ENCODE measurements around the gene LCT.

DNA sequence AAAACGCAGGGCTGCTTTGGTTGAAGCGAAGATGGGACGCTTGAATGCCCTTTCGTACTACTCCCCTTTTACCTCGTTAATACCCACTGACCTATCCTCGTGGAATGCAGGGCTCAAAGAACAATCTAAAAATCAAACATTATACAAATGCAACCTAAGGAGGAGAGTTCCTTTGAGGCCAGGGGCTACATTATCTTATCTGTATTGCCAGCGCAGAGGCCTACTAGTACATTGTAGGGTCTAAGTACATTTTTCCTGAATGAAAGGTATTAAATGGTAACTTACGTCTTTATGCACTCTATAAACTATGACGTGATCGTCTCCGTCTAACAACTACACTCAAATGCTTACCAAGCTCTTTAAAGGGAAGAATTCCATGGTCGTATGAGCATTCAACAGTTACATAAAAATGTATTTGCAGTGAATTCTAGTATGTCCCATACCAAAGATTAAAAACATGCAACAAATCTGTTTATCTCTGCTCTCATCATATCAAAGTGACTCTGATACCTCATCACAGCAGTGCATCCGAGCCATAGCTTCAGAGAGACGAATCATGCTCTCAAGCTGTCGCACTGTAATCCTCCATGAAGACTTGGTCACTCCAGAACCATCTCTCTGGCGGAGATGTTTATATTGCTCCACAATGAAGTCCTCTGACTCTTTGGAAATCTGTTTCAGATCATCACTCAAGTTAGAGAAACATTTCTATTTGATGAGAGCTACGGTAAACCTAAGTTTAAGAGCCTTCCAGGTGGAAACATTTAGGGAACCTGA lies 14.1 kb upstream of the LCT start:
- no peak for TF ChIP-seq POLR2AphosphoS5 (IDR thresholded peaks at IDR 0.05)
- TF ChIP-seq POLR2A (IDR thresholded peaks at IDR 0.05), result no peak
- TF ChIP-seq, protein P1, sequence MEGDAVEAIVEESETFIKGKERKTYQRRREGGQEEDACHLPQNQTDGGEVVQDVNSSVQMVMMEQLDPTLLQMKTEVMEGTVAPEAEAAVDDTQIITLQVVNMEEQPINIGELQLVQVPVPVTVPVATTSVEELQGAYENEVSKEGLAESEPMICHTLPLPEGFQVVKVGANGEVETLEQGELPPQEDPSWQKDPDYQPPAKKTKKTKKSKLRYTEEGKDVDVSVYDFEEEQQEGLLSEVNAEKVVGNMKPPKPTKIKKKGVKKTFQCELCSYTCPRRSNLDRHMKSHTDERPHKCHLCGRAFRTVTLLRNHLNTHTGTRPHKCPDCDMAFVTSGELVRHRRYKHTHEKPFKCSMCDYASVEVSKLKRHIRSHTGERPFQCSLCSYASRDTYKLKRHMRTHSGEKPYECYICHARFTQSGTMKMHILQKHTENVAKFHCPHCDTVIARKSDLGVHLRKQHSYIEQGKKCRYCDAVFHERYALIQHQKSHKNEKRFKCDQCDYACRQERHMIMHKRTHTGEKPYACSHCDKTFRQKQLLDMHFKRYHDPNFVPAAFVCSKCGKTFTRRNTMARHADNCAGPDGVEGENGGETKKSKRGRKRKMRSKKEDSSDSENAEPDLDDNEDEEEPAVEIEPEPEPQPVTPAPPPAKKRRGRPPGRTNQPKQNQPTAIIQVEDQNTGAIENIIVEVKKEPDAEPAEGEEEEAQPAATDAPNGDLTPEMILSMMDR (IDR thresholded peaks at IDR 0.05), result no peak
